GM18505 (cell line): ENCODE measurements around the gene SLC37A1.

Experiments used
- ATAC-seq: cut with Tn5 transposase; IDR thresholded peaks from one replicate; pipeline ENCODE4 v1.9.1; 2021; ENCODE audit not compliant: unreplicated experiment
- POLR2A ChIP-seq: IDR thresholded peaks from 4 replicates; pipeline ENCODE4 v1.6.1; 2011; ENCODE audit warnings: borderline replicate concordance; ENCODE audit not compliant: insufficient read depth, insufficient read length; ENCODE audit errors: extremely low read depth

The SLC37A1 gene

GRCh38 chr21:42521384-42521783 lies 7.7 kb downstream of the SLC37A1 start:
- no peak for ATAC-seq
- no peak for TF ChIP-seq POLR2A

GRCh38 chr21:42521805-42522204 lies 8.2 kb downstream of the SLC37A1 start:
- TF ChIP-seq POLR2A = no peak
- ATAC-seq = no peak

- no peak for ATAC-seq
- no peak for TF ChIP-seq POLR2A
Measured at GRCh38 chr21:42522271-42522670, 8.6 kb downstream of the SLC37A1 start.

GRCh38 chr21:42522771-42523170 lies 9.1 kb downstream of the SLC37A1 start:
- TF ChIP-seq POLR2A = no peak
- no peak for ATAC-seq

- no peak for TF ChIP-seq POLR2A
- ATAC-seq = no peak
Measured at GRCh38 chr21:42523211-42523610, 9.6 kb downstream of the SLC37A1 start.

- ATAC-seq = no peak
- no peak for TF ChIP-seq POLR2A
Measured at GRCh38 chr21:42523941-42524340, 10.3 kb downstream of the SLC37A1 start.

- TF ChIP-seq POLR2A = no peak
- ATAC-seq = peak; percentile 61
Measured at GRCh38 chr21:42524341-42525028, 10.8 kb downstream of the SLC37A1 start.

- peak; percentile 7 for ATAC-seq
- TF ChIP-seq POLR2A = peak; percentile 39
Measured at GRCh38 chr21:42525029-42525581, 11.5 kb downstream of the SLC37A1 start.

- no peak for ATAC-seq
- no peak for TF ChIP-seq POLR2A
Measured at GRCh38 chr21:42525676-42526378, 12.2 kb downstream of the SLC37A1 start.

- TF ChIP-seq POLR2A = no peak
- no peak for ATAC-seq
Measured at GRCh38 chr21:42526379-42526727, 12.7 kb downstream of the SLC37A1 start.

GRCh38 chr21:42527127-42527488 lies 13.5 kb downstream of the SLC37A1 start:
- no peak for TF ChIP-seq POLR2A

GRCh38 chr21:42527489-42528158 lies 14.0 kb downstream of the SLC37A1 start:
- ATAC-seq = no peak

More at GRCh38 chr21:42527127-42527488, 13.5 kb downstream of the SLC37A1 start:
- ATAC-seq = no peak

GRCh38 chr21:42530167-42530518 lies 16.5 kb downstream of the SLC37A1 start:
- ATAC-seq = no peak
- no peak for TF ChIP-seq POLR2A

More at GRCh38 chr21:42527489-42528158, 14.0 kb downstream of the SLC37A1 start:
- no peak for TF ChIP-seq POLR2A
